SU-DHL-6 (cell line): ENCODE results near the gene CUX1.

Experiments used
- EZH2phosphoT487 ChIP-seq: fragments of 200-600 bp; sonication (generic), shearing (Covaris generic); conservative IDR thresholded peaks from 2 replicates; pipeline ENCODE4 v1.6.1; 2018; ENCODE audit warnings: mild to moderate bottlenecking, antibody characterized with exemption, low read length, moderate library complexity, mixed read lengths
- TF ChIP-seq, protein P1 (sequence below): fragments of 200-600 bp; sonication (generic); IDR thresholded peaks from one replicate; pipeline ENCODE4 v1.5.1; 2017; ENCODE audit warnings: antibody characterized with exemption, mild to moderate bottlenecking, low read length, moderate library complexity; ENCODE audit not compliant: insufficient read depth, poor library complexity, severe bottlenecking

DNA sequence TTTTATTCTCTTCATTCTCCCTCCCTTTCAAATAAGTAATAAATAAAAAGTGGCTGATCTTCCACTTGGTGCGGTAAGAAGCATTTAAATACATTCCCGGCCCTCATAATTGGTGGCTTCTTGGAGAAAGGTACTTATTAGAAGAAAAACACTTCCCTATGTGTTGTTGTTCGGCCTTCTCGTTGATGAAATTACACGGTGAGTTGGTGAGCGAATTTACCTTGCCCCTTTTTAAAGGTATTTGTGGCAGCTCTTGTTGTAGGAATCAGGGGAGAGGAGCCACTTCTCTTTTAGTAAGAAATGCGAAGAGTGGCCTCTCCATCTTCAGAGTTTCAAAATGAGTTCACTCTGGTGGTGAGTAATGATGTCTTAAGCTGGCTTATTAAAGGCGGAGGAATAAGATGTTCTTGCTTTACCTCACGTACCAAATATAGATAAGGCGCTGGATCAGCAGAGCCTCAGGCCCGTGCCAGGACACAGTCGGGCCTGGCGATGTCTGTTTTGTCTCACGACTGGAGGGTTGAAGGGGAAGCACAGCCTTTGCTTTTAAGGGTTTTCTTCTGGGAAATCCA, 135.9 kb downstream of the CUX1 start:
- TF ChIP-seq, protein P1, sequence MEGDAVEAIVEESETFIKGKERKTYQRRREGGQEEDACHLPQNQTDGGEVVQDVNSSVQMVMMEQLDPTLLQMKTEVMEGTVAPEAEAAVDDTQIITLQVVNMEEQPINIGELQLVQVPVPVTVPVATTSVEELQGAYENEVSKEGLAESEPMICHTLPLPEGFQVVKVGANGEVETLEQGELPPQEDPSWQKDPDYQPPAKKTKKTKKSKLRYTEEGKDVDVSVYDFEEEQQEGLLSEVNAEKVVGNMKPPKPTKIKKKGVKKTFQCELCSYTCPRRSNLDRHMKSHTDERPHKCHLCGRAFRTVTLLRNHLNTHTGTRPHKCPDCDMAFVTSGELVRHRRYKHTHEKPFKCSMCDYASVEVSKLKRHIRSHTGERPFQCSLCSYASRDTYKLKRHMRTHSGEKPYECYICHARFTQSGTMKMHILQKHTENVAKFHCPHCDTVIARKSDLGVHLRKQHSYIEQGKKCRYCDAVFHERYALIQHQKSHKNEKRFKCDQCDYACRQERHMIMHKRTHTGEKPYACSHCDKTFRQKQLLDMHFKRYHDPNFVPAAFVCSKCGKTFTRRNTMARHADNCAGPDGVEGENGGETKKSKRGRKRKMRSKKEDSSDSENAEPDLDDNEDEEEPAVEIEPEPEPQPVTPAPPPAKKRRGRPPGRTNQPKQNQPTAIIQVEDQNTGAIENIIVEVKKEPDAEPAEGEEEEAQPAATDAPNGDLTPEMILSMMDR, result no peak
- no peak for TF ChIP-seq EZH2phosphoT487
